ENCODE measurements around the gene ASXL2.

DNA sequence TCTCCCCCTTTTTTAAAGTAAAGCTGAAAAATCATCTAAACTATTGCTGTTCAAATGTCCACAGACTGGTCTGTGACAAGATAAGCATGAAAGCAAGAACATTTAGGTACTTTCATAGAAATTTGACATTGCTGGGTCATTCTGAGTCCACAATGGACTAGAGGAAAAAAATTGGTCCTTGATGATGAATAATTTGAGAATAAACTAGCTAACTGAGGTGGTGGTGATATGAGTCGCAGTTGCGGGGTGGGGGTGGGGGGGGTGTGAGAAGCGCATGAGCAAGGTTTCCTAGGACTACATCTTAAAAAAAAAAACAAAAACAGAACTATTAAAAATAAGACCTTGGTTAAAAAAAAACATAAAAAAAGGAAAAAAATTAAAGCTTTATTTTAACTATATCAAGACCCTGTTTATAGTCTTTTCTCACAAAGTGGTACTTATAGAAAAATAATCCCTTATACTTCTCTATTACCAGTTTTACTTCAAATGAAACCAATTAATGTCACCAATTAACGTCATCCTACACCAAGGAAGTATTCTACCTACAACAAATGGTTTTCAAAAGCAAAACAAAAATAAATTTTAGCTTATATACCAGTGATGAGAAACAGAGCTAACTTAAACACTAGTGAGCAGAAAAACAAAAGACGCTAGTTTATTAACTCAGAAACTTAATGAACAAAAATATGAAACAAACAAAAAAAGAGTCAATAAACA, 88.1 kb downstream of the ASXL2 start:
- TF ChIP-seq, protein P1, sequence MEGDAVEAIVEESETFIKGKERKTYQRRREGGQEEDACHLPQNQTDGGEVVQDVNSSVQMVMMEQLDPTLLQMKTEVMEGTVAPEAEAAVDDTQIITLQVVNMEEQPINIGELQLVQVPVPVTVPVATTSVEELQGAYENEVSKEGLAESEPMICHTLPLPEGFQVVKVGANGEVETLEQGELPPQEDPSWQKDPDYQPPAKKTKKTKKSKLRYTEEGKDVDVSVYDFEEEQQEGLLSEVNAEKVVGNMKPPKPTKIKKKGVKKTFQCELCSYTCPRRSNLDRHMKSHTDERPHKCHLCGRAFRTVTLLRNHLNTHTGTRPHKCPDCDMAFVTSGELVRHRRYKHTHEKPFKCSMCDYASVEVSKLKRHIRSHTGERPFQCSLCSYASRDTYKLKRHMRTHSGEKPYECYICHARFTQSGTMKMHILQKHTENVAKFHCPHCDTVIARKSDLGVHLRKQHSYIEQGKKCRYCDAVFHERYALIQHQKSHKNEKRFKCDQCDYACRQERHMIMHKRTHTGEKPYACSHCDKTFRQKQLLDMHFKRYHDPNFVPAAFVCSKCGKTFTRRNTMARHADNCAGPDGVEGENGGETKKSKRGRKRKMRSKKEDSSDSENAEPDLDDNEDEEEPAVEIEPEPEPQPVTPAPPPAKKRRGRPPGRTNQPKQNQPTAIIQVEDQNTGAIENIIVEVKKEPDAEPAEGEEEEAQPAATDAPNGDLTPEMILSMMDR (IDR thresholded peaks at IDR 0.05): no peak
- no peak for TF ChIP-seq EP300 (IDR thresholded peaks at IDR 0.05)
- no peak for TF ChIP-seq POLR2AphosphoS5 (IDR thresholded peaks at IDR 0.05)
- TF ChIP-seq POLR2A (IDR thresholded peaks at IDR 0.05): no peak

All from gastroesophageal sphincter (tissue), 3 donors.